ENCODE data around the gene PPP1R12B. TPM values are rescaled to one million over a fixed set of nuclear protein-coding genes. Genes with fewer than 3 reads are reported as not detected.
A peak's percentile ranks its signal among the peaks of the same experiment; 100 is the strongest.

PPP1R12B gene
- total RNA-seq, 4 donors from 2014 or later = 747 to 1,375 (median 979) TPM

- TF ChIP-seq POLR2A (IDR thresholded peaks at IDR 0.05) = no peak
- TF ChIP-seq CTCF (IDR thresholded peaks at IDR 0.05) = peak; percentile 76 to 85 (median 81)
- TF ChIP-seq POLR2AphosphoS5 (IDR thresholded peaks at IDR 0.05) = no peak
- TF ChIP-seq EP300 (IDR thresholded peaks at IDR 0.05) = no peak
- Histone ChIP-seq H3K27ac (no peak overlapping the region), H3K4me3 (no peak overlapping the region), H3K9me3 (no peaks in the 10 kb centered on the region), H3K4me1 (no peaks in the 10 kb centered on the region), H3K36me3 (no peaks in the 10 kb centered on the region), H3K27me3 (peaks cover 37% of the 10 kb centered on the region)
- ATAC-seq = peak; percentile 53
- WGBS, 2 donors (ENCODE audit: low coverage in 1 of 2) = 16 to 18% methylated on average over 7 to 9 of the region's 9 CpGs
These were observed 32.8 kb upstream of the PPP1R12B start for GRCh38 chr1:202315576-202316168.

GRCh38 chr1:202316186-202316585 is 32.3 kb upstream of the PPP1R12B start:
- TF ChIP-seq POLR2AphosphoS5 (IDR thresholded peaks at IDR 0.05) (no peak), POLR2A (IDR thresholded peaks at IDR 0.05) (no peak), EP300 (IDR thresholded peaks at IDR 0.05) (no peak), CTCF (IDR thresholded peaks at IDR 0.05) (no peak)
- H3K36me3 ChIP-seq = no peaks in the 10 kb centered on the region
- H3K4me3 ChIP-seq = no peak overlapping the region
- no peaks in the 10 kb centered on the region for H3K4me1 ChIP-seq
- peaks cover 34% of the 10 kb centered on the region for H3K27me3 ChIP-seq
- no peak for ATAC-seq
- H3K27ac ChIP-seq = no peak overlapping the region
- no peaks in the 10 kb centered on the region for H3K9me3 ChIP-seq

GRCh38 chr1:202317941-202318925 is 30.3 kb upstream of the PPP1R12B start:
- ATAC-seq = no peak
- no peak overlapping the region for H3K27ac ChIP-seq
- H3K36me3 ChIP-seq = no peaks in the 10 kb centered on the region
- TF ChIP-seq CTCF (IDR thresholded peaks at IDR 0.05) (no peak), EP300 (IDR thresholded peaks at IDR 0.05) (no peak), POLR2A (IDR thresholded peaks at IDR 0.05) (no peak), POLR2AphosphoS5 (IDR thresholded peaks at IDR 0.05) (no peak)
- no peaks in the 10 kb centered on the region for H3K4me1 ChIP-seq
- no peak overlapping the region for H3K4me3 ChIP-seq
- WGBS, 2 donors (ENCODE audit: low coverage in 1 of 2) = 60 to 90% methylated on average over 4 to 6 of the region's 52 CpGs
- peaks cover 25% of the 10 kb centered on the region for H3K27me3 ChIP-seq
- H3K9me3 ChIP-seq = no peaks in the 10 kb centered on the region

- TF ChIP-seq POLR2A (IDR thresholded peaks at IDR 0.05) = no peak
- no peak for TF ChIP-seq CTCF (IDR thresholded peaks at IDR 0.05)
- no peak for TF ChIP-seq POLR2AphosphoS5 (IDR thresholded peaks at IDR 0.05)
- TF ChIP-seq EP300 (IDR thresholded peaks at IDR 0.05) = no peak
- H3K27me3 ChIP-seq = peaks cover 21% of the 10 kb centered on the region
- no peak overlapping the region for H3K4me3 ChIP-seq
- no peak overlapping the region for H3K27ac ChIP-seq
- ATAC-seq = no peak
- H3K36me3 ChIP-seq = no peaks in the 10 kb centered on the region
- H3K4me1 ChIP-seq = no peaks in the 10 kb centered on the region
- WGBS, 2 donors (ENCODE audit: low coverage in 1 of 2) = 66 to 81% methylated on average over 2 to 3 of the region's 4 CpGs
- H3K9me3 ChIP-seq = no peaks in the 10 kb centered on the region
These were observed 29.0 kb upstream of the PPP1R12B start for GRCh38 chr1:202319381-202320080.

All from gastroesophageal sphincter (tissue), 4 donors.